Placental epithelial cell (primary cell): ENCODE data around the gene MPZ. TPM values are rescaled to one million over a fixed set of nuclear protein-coding genes. Genes with fewer than 3 reads are reported as not detected.

Experiments used
- total RNA-seq: library from RNA; depleted of rRNA; stranded (reverse); fragments of >200 nt; gene quantifications from 2 replicates; pipeline ENCODE4 v1.2.3, GENCODE V29; 2012

The MPZ gene
- 0.33 and 1.6 TPM in 2 replicates for total RNA-seq

GRCh38 chr1:161309868-161310267 is at the start of gene MPZ:
MPZ (minus strand) TSS chr1:161309968; CDS start chr1:161309905, 63 bp downstream.

GRCh38 chr1:161314201-161314981 is 4.6 kb upstream of the MPZ start, which contains the start of gene SDHC:
SDHC (plus strand) TSS chr1:161314381; CDS start chr1:161314406, 25 bp downstream.

GRCh38 chr1:161258439-161259344 is 51.1 kb downstream of the MPZ start, which contains the start of gene PCP4L1:
PCP4L1 (plus strand) TSS chr1:161258745; CDS start chr1:161258975, 230 bp downstream.

Other genes starting within 250 kb of the MPZ start
- gene ARHGAP30, start 240.1 kb downstream of the MPZ start, total RNA-seq = 1.2 and 2.5 TPM in 2 replicates
- gene NECTIN4, start 220.4 kb downstream of the MPZ start, total RNA-seq = 47.5 and 187 TPM in 2 replicates
- 2.4 and 3.5 TPM in 2 replicates for gene KLHDC9, start 211.6 kb downstream of the MPZ start, total RNA-seq
- 14.6 and 17.7 TPM in 2 replicates for gene PFDN2, start 191.9 kb downstream of the MPZ start, total RNA-seq
- 34.2 and 36.9 TPM in 2 replicates for gene NIT1, start 191.9 kb downstream of the MPZ start, total RNA-seq
- gene DEDD, start 177.3 kb downstream of the MPZ start, total RNA-seq = 40.0 and 45.1 TPM in 2 replicates
- gene UFC1, start 156.0 kb downstream of the MPZ start, total RNA-seq = 61.9 and 103 TPM in 2 replicates
- gene USP21, start 150.5 kb downstream of the MPZ start, total RNA-seq = 13.7 and 18.4 TPM in 2 replicates
- gene PPOX, start 143.5 kb downstream of the MPZ start, total RNA-seq = 13.8 and 16.9 TPM in 2 replicates
- gene B4GALT3, start 132.5 kb downstream of the MPZ start, total RNA-seq = 23.6 and 43.4 TPM in 2 replicates
- under 0.01 TPM in 1 of 2 replicates, not detected in the other for gene ADAMTS4, start 110.9 kb downstream of the MPZ start, total RNA-seq
- 72.1 and 83.2 TPM in 2 replicates for gene NDUFS2, start 107.6 kb downstream of the MPZ start, total RNA-seq
- 0.39 and 0.65 TPM in 2 replicates for gene FCER1G, start 94.7 kb downstream of the MPZ start, total RNA-seq
- not detected in 2 replicates for gene APOA2, start 86.3 kb downstream of the MPZ start, total RNA-seq
- gene TOMM40L, start 83.9 kb downstream of the MPZ start, total RNA-seq = 5.5 and 11.5 TPM in 2 replicates
- not detected in 2 replicates for gene NR1I3, start 71.8 kb downstream of the MPZ start, total RNA-seq
- not detected in 2 replicates for gene PCP4L1, start 51.2 kb downstream of the MPZ start, total RNA-seq
- gene SDHC, start 4.4 kb upstream of the MPZ start, total RNA-seq = 19.6 and 61.5 TPM in 2 replicates
- gene CFAP126, start 57.9 kb upstream of the MPZ start, total RNA-seq = not detected in 2 replicates
- 0.39 TPM in 1 of 2 replicates, not detected in the other for gene FCGR2A, start 195.5 kb upstream of the MPZ start, total RNA-seq
- 0.22 and 0.39 TPM in 2 replicates for gene HSPA6, start 214.6 kb upstream of the MPZ start, total RNA-seq
- not detected in 2 replicates for gene FCGR3A, start 239.8 kb upstream of the MPZ start, total RNA-seq